ENCODE measurements around the gene PCCA. TPM values are rescaled to one million over a fixed set of nuclear protein-coding genes. Genes with fewer than 3 reads are reported as not detected.

The PCCA gene
- total and polyA plus RNA-seq, 2 of the 13 experiments (the other 11 are each of a cell fraction or from before 2014, with no cell fraction given), result 15.0 to 32.2 TPM

- no peaks in the 10 kb centered on the region for H3K9me3 ChIP-seq (ENCODE audit: low read length)
- DNase-seq (ENCODE audit: low spot score) (no peak), ATAC-seq (no peak), FAIRE-seq (no peak)
- in situ Hi-C loops (cut with HindIII; ENCODE audit: extremely low pct_ligation_motif_present, low pct_unique_long_range_greater_than_20kb), result no loop called here
- ChIA-PET CTCF (ENCODE audit: low intra/inter-chr PET ratio, low total read pairs) (no interaction called here), POLR2A (no interaction called here)
- peaks cover 2 to 10% of the 10 kb centered on the region in 2 experiments; a peak in 4 of 5 replicates for H3K36me3 ChIP-seq (replicated peaks in 1 of 2; ENCODE audit: control insufficient read depth in 1 of 2, insufficient read depth in 2 of 2, low read length in 2 of 2)
- intact Hi-C loops (cut with micrococcal nuclease; ENCODE audit: unreplicated experiment), result no loop called here
- H3K4me1 ChIP-seq (ENCODE audit: insufficient read depth, low read length), result peaks cover 9% of the 10 kb centered on the region; the same call in 1 of the 2 replicates
- H3K27ac ChIP-seq (ENCODE audit: extremely low read length, insufficient read depth, low read length), result no peak overlapping the region
- H3K4me3 ChIP-seq (replicated peaks in 1 of 3; ENCODE audit: insufficient read depth in 1 of 3, low read depth in 2 of 3, low read length in 3 of 3), result no peak overlapping the region
- WGBS (ENCODE audit: low lambda C conversion rate), result 94% methylated on average over 5 of the region's 5 CpGs
- no peaks in the 10 kb centered on the region for H3K27me3 ChIP-seq (ENCODE audit: control insufficient read depth in 1 of 2, insufficient read depth in 2 of 2, low read length in 2 of 2)
- BruUV-seq (replicated peaks), result no TSS peak
- H2AFZ ChIP-seq (ENCODE audit: low read length), result no peak overlapping the region
- TF ChIP-seq ZNF138 (CRISPR knock-in tag; IDR thresholded peaks at IDR 0.05; ENCODE audit: low read depth) (no peak), ZNF260 (CRISPR knock-in tag; IDR thresholded peaks at IDR 0.05; ENCODE audit: borderline replicate concordance, low read depth) (no peak), ZNF383 (CRISPR knock-in tag; IDR thresholded peaks at IDR 0.05; ENCODE audit: borderline replicate concordance) (no peak), KAT7 (CRISPR knock-in tag; IDR thresholded peaks at IDR 0.05; ENCODE audit: borderline replicate concordance) (no peak), TAF1 (CRISPR knock-in tag; IDR thresholded peaks at IDR 0.05) (no peak), MYPOP (CRISPR knock-in tag; IDR thresholded peaks at IDR 0.05) (no peak), E2F2 (CRISPR knock-in tag; IDR thresholded peaks at IDR 0.05; ENCODE audit: borderline replicate concordance) (no peak), MAFK (conservative IDR thresholded peaks at IDR 0.05 in 1 of 2, IDR thresholded peaks at IDR 0.05 in 1 of 2; ENCODE audit: low read length in 2 of 2) (no peak), ATAD3A (CRISPR knock-in tag; IDR thresholded peaks at IDR 0.05) (no peak), SAP130 (CRISPR knock-in tag; IDR thresholded peaks at IDR 0.05; ENCODE audit: low read depth) (no peak), SNAI1 (CRISPR knock-in tag; IDR thresholded peaks at IDR 0.05; ENCODE audit: borderline replicate concordance) (no peak), ZSCAN12 (CRISPR knock-in tag; IDR thresholded peaks at IDR 0.05) (no peak)
- no peaks in the 10 kb centered on the region for H3K79me2 ChIP-seq (ENCODE audit: insufficient read depth, low read length)
- H3K9ac ChIP-seq (ENCODE audit: insufficient read depth, low read depth, low read length), result no peak overlapping the region
- H4K20me1 ChIP-seq (ENCODE audit: insufficient read depth, low read length), result no peaks in the 10 kb centered on the region
- H3K4me2 ChIP-seq (ENCODE audit: low read depth, low read length), result no peak overlapping the region
These were observed 186.9 kb downstream of the PCCA start for GRCh38 chr13:100275746-100276145.
